Fibroblast of lung (primary cell): ENCODE results near the gene C19orf38. TPM values are rescaled to one million over a fixed set of nuclear protein-coding genes. Genes with fewer than 3 reads are reported as not detected.

ENCODE experiments used
- DNase-seq, 2 donors: peaks; one replicate each; pipeline versions ENCODE4 v3.0.0 to v3.0.0-alpha.2; 2010; ENCODE audit warnings: low read depth in 2 of 2
- H2AFZ ChIP-seq: 2 replicates; pipeline ENCODE4 v1.5.1; 2012; ENCODE audit warnings: low read length, control low read depth, inconsistent platforms
- H3K27ac ChIP-seq: 2 replicates; pipeline ENCODE4 v1.5.1; 2011; ENCODE audit warnings: low read length, control low read depth; ENCODE audit not compliant: insufficient read depth
- H3K27me3 ChIP-seq: 2 replicates; pipeline ENCODE4 v1.5.1; 2011; ENCODE audit warnings: mild to moderate bottlenecking, low read length; ENCODE audit not compliant: control insufficient read depth, insufficient read depth
- H3K36me3 ChIP-seq: 2 replicates; pipeline ENCODE4 v1.5.1; 2011; ENCODE audit warnings: low read length; ENCODE audit not compliant: control insufficient read depth, insufficient read depth
- H3K4me1 ChIP-seq: 2 replicates; pipeline ENCODE4 v1.5.1; 2011; ENCODE audit warnings: low read length; ENCODE audit not compliant: control insufficient read depth, insufficient read depth; ENCODE audit errors: extremely low read depth
- H3K4me2 ChIP-seq: 2 replicates; pipeline ENCODE4 v1.5.1; 2011; ENCODE audit warnings: low read length, control low read depth; ENCODE audit not compliant: insufficient read depth; ENCODE audit errors: extremely low read depth
- H3K4me3 ChIP-seq, 4 experiments: fragments of 200-600 bp in 1 of 4; sonication (generic) in 1 of 4; replicated peaks in 1 of 4; 2 replicates each; pipeline ENCODE4 v1.5.1; 2011 to 2016; ENCODE audit warnings: low read length in 4 of 4, low read depth in 3 of 4, mild to moderate bottlenecking in 3 of 4, control low read depth in 2 of 4, inconsistent platforms in 1 of 4, mixed read lengths in 1 of 4; ENCODE audit not compliant: insufficient read depth in 1 of 4; ENCODE audit errors: control extremely low read depth in 1 of 4
- H3K79me2 ChIP-seq: 2 replicates; pipeline ENCODE4 v1.5.1; 2012; ENCODE audit warnings: mild to moderate bottlenecking, low read length, inconsistent platforms; ENCODE audit not compliant: control insufficient read depth, insufficient read depth
- H3K9ac ChIP-seq: 2 replicates; pipeline ENCODE4 v1.5.1; 2011; ENCODE audit warnings: mild to moderate bottlenecking, low read length, control low read depth; ENCODE audit not compliant: insufficient read depth
- H3K9me3 ChIP-seq: 2 replicates; pipeline ENCODE4 v1.5.1; 2012; ENCODE audit warnings: low read depth, low read length; ENCODE audit not compliant: control insufficient read depth, insufficient read depth
- H4K20me1 ChIP-seq: 2 replicates; pipeline ENCODE4 v1.5.1; 2011; ENCODE audit warnings: low read length; ENCODE audit not compliant: control insufficient read depth, insufficient read depth; ENCODE audit errors: extremely low read depth
- EZH2 ChIP-seq: IDR thresholded peaks from 2 replicates; pipeline ENCODE4 v1.5.1; 2012; ENCODE audit warnings: low read length, control low read depth, mild to moderate bottlenecking; ENCODE audit errors: missing control alignments
- polyA plus RNA-seq, 2 donors: library from polyadenylated mRNA; depleted of rRNA in 1 of 2; stranded (reverse) in 1 of 2; unstranded in 1 of 2; fragments of >200 nt; gene quantifications; 2 replicates each; pipeline ENCODE4 v1.2.1, GENCODE V29; 2011 to 2012; ENCODE audit warnings: missing spikeins in 1 of 2
- total RNA-seq: library from RNA; depleted of rRNA; stranded (reverse); fragments of >200 nt; gene quantifications from 2 replicates; pipeline ENCODE4 v1.2.1, GENCODE V29; 2014
- TF ChIP-seq, protein P1 (sequence below), 2 donors: IDR thresholded peaks in 1 of 2; conservative IDR thresholded peaks in 1 of 2; 1 replicate in 1 of 2; 2 replicates in 1 of 2; pipeline ENCODE4 v1.5.1; 2011 to 2012; ENCODE audit warnings: low read length in 2 of 2, control low read depth in 1 of 2, inconsistent platforms in 1 of 2, low read depth in 1 of 2, mild to moderate bottlenecking in 1 of 2

Gene C19orf38
- total and polyA plus RNA-seq, 2 donors (not counting 1 experiment from before 2014, with no cell fraction given): 0.08 to 1.3 TPM

DNA sequence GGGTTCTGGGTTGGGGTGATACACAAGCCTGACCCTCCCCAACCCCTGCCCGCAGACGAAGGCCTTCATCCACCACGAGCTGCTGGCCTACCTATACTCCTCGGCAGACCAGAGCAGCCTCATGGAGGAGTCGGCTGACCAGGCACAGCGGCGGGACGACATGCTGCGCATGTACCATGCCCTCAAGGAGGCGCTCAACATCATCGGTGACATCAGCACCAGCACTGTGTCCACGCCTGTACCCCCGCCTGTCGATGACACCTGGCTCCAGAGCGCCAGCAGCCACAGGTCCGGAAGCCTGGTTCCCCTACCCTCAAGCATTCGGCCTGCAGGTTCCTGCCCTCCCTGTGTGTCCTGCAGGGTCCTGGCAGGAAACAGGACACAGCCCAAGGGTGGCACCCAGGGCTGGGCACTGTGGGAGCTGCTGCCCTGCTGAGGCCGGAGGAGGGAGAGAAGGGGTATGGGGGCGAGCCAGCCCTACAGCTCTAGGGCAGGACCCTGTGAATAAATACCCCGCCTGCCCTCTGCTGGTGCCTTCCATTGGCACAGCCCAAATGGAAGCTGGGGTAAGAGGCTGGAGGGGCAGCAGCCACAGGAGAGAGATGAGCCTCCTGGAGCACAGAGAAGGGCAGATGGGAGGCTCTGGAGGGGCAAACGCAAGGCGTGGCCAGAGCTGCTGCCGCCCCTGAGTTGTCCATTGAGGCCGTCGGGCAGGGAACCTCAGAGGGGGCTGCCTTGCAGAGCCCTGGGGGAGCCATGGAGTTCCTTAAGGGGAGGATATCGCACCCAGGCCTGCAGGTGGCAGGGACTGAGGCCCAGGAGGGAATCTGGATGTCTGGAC, 19.0 kb upstream of the C19orf38 start:
- Histone ChIP-seq H3K27ac (no peak overlapping the region), H3K4me3 (no peak overlapping the region), H3K4me1 (no peaks in the 10 kb centered on the region), H3K9me3 (no peaks in the 10 kb centered on the region), H3K4me2 (no peak overlapping the region), H3K79me2 (no peaks in the 10 kb centered on the region), H4K20me1 (no peaks in the 10 kb centered on the region), H3K36me3 (peaks cover 18% of the 10 kb centered on the region), H3K9ac (no peak overlapping the region), H2AFZ (no peak overlapping the region), H3K27me3 (no peaks in the 10 kb centered on the region)
- no peak for DNase-seq
- no peak for TF ChIP-seq EZH2
- TF ChIP-seq, protein P1, sequence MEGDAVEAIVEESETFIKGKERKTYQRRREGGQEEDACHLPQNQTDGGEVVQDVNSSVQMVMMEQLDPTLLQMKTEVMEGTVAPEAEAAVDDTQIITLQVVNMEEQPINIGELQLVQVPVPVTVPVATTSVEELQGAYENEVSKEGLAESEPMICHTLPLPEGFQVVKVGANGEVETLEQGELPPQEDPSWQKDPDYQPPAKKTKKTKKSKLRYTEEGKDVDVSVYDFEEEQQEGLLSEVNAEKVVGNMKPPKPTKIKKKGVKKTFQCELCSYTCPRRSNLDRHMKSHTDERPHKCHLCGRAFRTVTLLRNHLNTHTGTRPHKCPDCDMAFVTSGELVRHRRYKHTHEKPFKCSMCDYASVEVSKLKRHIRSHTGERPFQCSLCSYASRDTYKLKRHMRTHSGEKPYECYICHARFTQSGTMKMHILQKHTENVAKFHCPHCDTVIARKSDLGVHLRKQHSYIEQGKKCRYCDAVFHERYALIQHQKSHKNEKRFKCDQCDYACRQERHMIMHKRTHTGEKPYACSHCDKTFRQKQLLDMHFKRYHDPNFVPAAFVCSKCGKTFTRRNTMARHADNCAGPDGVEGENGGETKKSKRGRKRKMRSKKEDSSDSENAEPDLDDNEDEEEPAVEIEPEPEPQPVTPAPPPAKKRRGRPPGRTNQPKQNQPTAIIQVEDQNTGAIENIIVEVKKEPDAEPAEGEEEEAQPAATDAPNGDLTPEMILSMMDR (conservative IDR thresholded peaks at IDR 0.05 in 1 of 2, IDR thresholded peaks at IDR 0.05 in 1 of 2; ENCODE audit: low read depth in 1 of 2, low read length in 2 of 2): no peak

DNA sequence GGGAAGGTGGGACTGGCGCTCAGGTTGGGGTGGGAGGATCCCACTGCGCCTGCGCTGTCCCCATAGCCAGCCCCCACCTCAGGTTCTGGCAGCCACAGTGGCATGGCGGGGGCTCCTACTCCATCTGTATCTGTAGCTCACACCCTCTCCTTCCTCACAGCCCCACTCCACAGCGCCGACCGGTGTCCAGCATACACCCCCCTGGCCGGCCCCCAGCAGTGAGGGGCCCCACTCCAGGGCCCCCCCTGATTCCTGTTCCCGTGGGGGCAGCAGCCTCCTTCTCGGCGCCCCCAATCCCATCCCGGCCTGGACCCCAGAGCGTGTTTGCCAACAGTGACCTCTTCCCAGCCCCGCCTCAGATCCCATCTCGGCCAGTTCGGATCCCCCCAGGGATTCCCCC, 18.2 kb upstream of the C19orf38 start:
- Histone ChIP-seq H3K4me2 (no peak overlapping the region), H3K27ac (no peak overlapping the region), H2AFZ (no peak overlapping the region), H3K27me3 (no peaks in the 10 kb centered on the region), H3K4me3 (no peak overlapping the region), H4K20me1 (no peaks in the 10 kb centered on the region), H3K36me3 (peaks cover 17% of the 10 kb centered on the region), H3K79me2 (no peaks in the 10 kb centered on the region), H3K9me3 (no peaks in the 10 kb centered on the region), H3K4me1 (peaks cover under 1% of the 10 kb centered on the region), H3K9ac (no peak overlapping the region)
- TF ChIP-seq, protein P1 (conservative IDR thresholded peaks at IDR 0.05 in 1 of 2, IDR thresholded peaks at IDR 0.05 in 1 of 2; ENCODE audit: low read depth in 1 of 2, low read length in 2 of 2): no peak
- no peak for TF ChIP-seq EZH2
- no peak for DNase-seq

DNA sequence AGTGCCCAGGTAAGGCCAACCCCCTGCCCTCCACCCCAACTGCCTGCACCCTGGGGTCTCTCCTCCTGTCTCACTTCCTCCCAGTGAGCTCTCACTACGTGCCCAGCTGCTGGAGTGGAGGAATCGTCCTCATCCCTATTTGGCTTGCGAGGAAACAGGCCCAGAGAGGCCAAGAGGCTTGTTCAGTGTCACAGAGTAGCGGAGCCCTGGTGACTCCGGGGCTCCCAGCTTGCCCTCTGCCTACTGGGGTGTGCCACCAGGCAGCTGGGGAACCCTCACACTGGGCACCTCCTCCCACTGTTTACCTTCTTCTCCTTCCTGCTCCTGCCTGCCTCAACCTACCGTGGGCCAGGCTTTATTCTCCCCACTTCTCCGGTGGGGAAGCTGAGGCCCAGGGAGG, 17.8 kb upstream of the C19orf38 start:
- no peak overlapping the region for H3K9ac ChIP-seq
- H2AFZ ChIP-seq: no peak overlapping the region
- H3K27ac ChIP-seq: no peak overlapping the region
- H3K4me1 ChIP-seq: peaks cover 3% of the 10 kb centered on the region
- H3K4me3 ChIP-seq: no peak overlapping the region
- no peaks in the 10 kb centered on the region for H3K27me3 ChIP-seq
- H3K9me3 ChIP-seq: no peaks in the 10 kb centered on the region
- DNase-seq: no peak
- no peak overlapping the region for H3K4me2 ChIP-seq
- H3K79me2 ChIP-seq: no peaks in the 10 kb centered on the region
- peaks cover 19% of the 10 kb centered on the region for H3K36me3 ChIP-seq
- TF ChIP-seq EZH2: no peak
- TF ChIP-seq, protein P1 (conservative IDR thresholded peaks at IDR 0.05 in 1 of 2, IDR thresholded peaks at IDR 0.05 in 1 of 2; ENCODE audit: low read depth in 1 of 2, low read length in 2 of 2): no peak
- H4K20me1 ChIP-seq: no peaks in the 10 kb centered on the region
